Activated CD8-positive, alpha-beta T cell treated with anti-CD3 and anti-CD28 coated beads for 36 hours (primary cell): ENCODE measurements around the gene LRRC61. TPM values are rescaled to one million over a fixed set of nuclear protein-coding genes. Genes with fewer than 3 reads are reported as not detected.

ENCODE experiments used
- ATAC-seq: fragments of 200-7000 bp; cut with Tn5 transposase; one replicate; pipeline ENCODE4 v1.10.0; 2021; ENCODE audit warnings: mild to moderate bottlenecking, moderate library complexity
- CTCF ChIA-PET: fragments of 350-600 bp; sonication (Branson Sonifier 250); formaldehyde crosslinking; loops from one replicate; lab custom pipeline; 2021; ENCODE audit warnings: antibody characterized with exemption; lab: Charles Lee
- POLR2A ChIA-PET: fragments of 350-600 bp; sonication (Branson Sonifier 250); formaldehyde crosslinking; loops from one replicate; lab custom pipeline; 2021; ENCODE audit warnings: antibody characterized with exemption; lab: Charles Lee
- DNase-seq: peaks from one replicate; pipeline ENCODE4 v3.0.0-alpha.2; 2020
- H3K27ac Mint-ChIP-seq: one replicate; pipeline ENCODE4 v1.8.0; 2021; ENCODE audit warnings: mild to moderate bottlenecking, mixed read lengths
- H3K27me3 Mint-ChIP-seq: one replicate; pipeline ENCODE4 v1.8.0; 2021; ENCODE audit warnings: mixed read lengths
- H3K36me3 Mint-ChIP-seq: one replicate; pipeline ENCODE4 v1.8.0; 2021; ENCODE audit warnings: low read depth, mixed read lengths
- H3K4me1 Mint-ChIP-seq: one replicate; pipeline ENCODE4 v1.8.0; 2021; ENCODE audit warnings: low read depth, mixed read lengths
- H3K4me3 Mint-ChIP-seq: one replicate; pipeline ENCODE4 v1.8.0; 2021; ENCODE audit warnings: mild to moderate bottlenecking, moderate library complexity, mixed read lengths
- H3K9me3 Mint-ChIP-seq: one replicate; pipeline ENCODE4 v1.8.0; 2021; ENCODE audit warnings: mixed read lengths
- intact Hi-C: fragments of 100-400 bp; cut with micrococcal nuclease; formaldehyde crosslinking; loops from one replicate; pipeline ENCODE4 v1.10.0; 2022
- total RNA-seq, 2 experiments: library from RNA; stranded (reverse); gene quantifications; one replicate each; pipeline ENCODE4 v1.2.3, GENCODE V29; 2021
- TF ChIP-seq, protein P1 (sequence below): fragments of 200-600 bp; IDR thresholded peaks from one replicate; pipeline ENCODE4 v1.8.0; 2022; ENCODE audit warnings: antibody characterized with exemption, mild to moderate bottlenecking

The LRRC61 gene
- total RNA-seq, 2 experiments from 2014 or later, result 21.8 to 21.9 TPM

DNA sequence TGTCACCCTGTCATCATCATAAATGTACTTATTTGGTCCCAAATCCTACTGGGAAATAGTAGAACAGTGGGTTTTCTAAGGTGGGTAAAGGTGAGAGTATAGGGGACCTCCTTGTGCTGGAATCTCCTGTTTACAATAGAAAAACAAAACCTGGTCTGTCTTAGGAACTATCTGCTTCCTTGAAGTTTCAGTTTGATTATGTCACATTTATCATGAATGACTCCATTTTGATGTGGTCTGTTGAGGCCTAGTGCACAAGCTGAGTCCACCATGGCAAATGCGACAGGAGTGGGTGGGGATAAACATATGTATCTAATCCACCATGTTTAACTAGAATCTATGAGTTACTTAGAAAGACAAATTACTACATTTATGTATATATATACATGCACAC lies 32.5 kb downstream of the LRRC61 start:
- no peak overlapping the region for H3K4me3 Mint-ChIP-seq
- H3K27me3 Mint-ChIP-seq, result no peaks in the 10 kb centered on the region
- no peak overlapping the region for H3K27ac Mint-ChIP-seq
- CTCF ChIA-PET, result interaction anchor here (0.7 to 3.0 kb wide), 12 partner anchors 10 to 582 kb away, joined by 3 to 15 read pairs (median 4); a partner anchor contains a TSS
- POLR2A ChIA-PET, result interaction anchor here (0.9 kb wide), 1 partner anchor 49 kb away, joined by 3 read pairs; no protein-coding TSS in a partner anchor
- peaks cover 38% of the 10 kb centered on the region for H3K4me1 Mint-ChIP-seq
- DNase-seq (no peak), ATAC-seq (no peak)
- H3K9me3 Mint-ChIP-seq, result no peaks in the 10 kb centered on the region
- intact Hi-C loops, result loop anchor here (1.0 to 10.0 kb wide), 3 partner anchors 52 to 399 kb away; a partner anchor contains a TSS
- peaks cover 3% of the 10 kb centered on the region for H3K36me3 Mint-ChIP-seq
- TF ChIP-seq, protein P1, sequence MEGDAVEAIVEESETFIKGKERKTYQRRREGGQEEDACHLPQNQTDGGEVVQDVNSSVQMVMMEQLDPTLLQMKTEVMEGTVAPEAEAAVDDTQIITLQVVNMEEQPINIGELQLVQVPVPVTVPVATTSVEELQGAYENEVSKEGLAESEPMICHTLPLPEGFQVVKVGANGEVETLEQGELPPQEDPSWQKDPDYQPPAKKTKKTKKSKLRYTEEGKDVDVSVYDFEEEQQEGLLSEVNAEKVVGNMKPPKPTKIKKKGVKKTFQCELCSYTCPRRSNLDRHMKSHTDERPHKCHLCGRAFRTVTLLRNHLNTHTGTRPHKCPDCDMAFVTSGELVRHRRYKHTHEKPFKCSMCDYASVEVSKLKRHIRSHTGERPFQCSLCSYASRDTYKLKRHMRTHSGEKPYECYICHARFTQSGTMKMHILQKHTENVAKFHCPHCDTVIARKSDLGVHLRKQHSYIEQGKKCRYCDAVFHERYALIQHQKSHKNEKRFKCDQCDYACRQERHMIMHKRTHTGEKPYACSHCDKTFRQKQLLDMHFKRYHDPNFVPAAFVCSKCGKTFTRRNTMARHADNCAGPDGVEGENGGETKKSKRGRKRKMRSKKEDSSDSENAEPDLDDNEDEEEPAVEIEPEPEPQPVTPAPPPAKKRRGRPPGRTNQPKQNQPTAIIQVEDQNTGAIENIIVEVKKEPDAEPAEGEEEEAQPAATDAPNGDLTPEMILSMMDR, result no peak

DNA sequence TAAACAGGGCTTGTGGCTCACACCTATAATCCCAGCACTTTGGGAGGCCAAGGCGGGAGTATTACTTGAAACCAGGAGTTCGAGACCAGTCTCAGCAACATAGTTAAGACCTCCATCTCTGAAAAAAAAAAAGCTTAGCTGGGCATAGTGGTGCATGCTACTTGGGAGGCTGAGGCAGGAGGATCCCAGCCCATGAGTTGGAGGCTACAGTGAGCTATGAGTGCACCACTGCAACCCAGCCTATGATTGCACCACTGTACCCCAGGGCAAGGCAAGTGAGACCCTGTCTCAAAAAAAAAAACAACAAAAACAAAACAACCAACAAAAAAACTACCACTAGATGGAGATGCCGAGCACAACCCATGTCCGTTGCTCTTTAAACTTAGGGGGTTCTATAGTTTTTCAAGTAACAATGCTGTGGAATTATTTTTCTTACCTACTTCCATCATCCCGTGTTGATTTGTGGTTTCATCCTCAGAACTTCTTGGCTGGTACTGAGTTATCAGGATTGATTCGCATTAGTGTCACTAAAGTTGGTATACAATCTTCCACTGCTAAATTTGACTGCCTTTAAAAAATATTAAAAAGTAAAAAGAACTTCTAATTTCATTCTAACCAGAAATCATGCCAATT lies 33.2 kb downstream of the LRRC61 start:
- Mint-ChIP-seq H3K27me3 (no peaks in the 10 kb centered on the region), H3K4me1 (peaks cover 38% of the 10 kb centered on the region), H3K27ac (no peak overlapping the region), H3K4me3 (peak overlapping the region; percentile 2), H3K36me3 (peaks cover 3% of the 10 kb centered on the region), H3K9me3 (no peaks in the 10 kb centered on the region)
- ATAC-seq (peak; percentile 17), DNase-seq (peak; percentile 38)
- TF ChIP-seq, protein P1, result peak; percentile 89
- intact Hi-C loops, result loop anchor here (1.0 to 10.0 kb wide), 3 partner anchors 51 to 398 kb away; a partner anchor contains a TSS
- ChIA-PET POLR2A (interaction anchor here (1.1 kb wide), 1 partner anchor 12 kb away, joined by 4 read pairs; the partner anchor contains the start of gene REPIN1), CTCF (interaction anchor here (0.7 to 3.0 kb wide), 13 partner anchors 10 to 581 kb away, joined by 3 to 15 read pairs (median 6); a partner anchor contains a TSS)

DNA sequence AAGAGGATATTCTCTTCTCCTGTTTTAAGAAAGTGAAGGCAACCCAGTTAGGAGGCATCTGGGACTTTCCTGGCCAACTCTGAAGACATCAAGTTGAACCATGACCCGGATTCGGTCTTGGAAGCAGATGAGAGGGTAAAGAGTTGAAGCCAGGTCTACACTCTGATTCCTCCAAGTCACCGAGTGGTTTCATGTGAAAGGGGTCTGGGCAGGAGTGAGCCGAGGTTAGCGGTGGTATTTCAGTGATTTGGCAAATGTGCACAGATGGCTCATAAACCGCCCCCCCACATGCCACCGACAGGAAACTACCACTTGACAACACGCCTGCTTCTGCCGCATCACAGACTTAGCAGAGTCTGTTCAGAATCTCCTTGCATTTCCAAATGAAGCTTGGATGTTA lies 34.1 kb downstream of the LRRC61 start:
- DNase-seq (peak; percentile 93), ATAC-seq (peak; percentile 79)
- POLR2A ChIA-PET, result interaction anchor here (0.6 to 2.1 kb wide), 7 partner anchors 11 to 123 kb away, joined by 3 to 10 read pairs (median 4); partner anchors contain the start of genes ACTR3C, GIMAP8, LRRC61 and REPIN1
- Mint-ChIP-seq H3K27ac (peak overlapping the region; percentile 92), H3K36me3 (peaks cover 3% of the 10 kb centered on the region), H3K4me1 (peaks cover 42% of the 10 kb centered on the region), H3K4me3 (peak overlapping the region; percentile 64), H3K27me3 (no peaks in the 10 kb centered on the region), H3K9me3 (no peaks in the 10 kb centered on the region)
- intact Hi-C loops, result loop anchor here (5.0 to 10.0 kb wide), 2 partner anchors 50 to 398 kb away; a partner anchor contains a TSS
- CTCF ChIA-PET, result interaction anchor here (1.0 to 3.0 kb wide), 13 partner anchors 8 to 64 kb away, joined by 3 to 15 read pairs (median 5); partner anchors contain the start of gene REPIN1
- TF ChIP-seq, protein P1, result no peak

DNA sequence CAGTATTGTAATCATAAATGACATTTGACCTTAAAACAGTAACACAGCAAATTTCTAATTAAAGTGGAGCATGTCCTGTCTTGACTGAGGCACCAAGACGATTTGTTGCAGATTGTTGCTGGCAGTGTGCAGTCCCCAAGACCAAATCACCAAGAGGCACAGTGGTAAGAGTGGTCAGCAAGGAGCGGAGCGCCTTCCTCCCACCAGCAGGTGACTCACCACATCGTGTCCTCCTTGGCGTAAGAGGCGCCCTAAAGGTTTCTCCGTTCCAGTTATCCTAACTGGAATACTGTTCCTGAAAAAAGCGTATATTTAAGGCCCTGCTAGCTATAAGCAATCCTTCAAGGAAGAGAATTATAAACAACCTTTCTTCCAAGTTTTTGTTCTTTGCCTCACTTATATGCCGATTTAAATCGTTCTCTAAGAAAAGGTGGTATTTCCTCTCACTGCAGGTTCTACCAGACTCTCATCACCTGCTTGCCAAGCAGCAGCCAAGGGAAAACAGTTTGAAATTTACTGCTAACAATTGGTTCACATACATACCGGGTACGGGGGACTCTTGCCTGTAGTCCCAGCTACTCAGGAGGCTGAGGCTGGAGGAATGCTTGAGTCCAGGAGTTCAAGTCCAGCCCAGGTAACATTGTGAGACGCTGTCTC lies 34.7 kb downstream of the LRRC61 start:
- Mint-ChIP-seq H3K27ac (peak overlapping the region; percentile 92), H3K4me1 (peaks cover 42% of the 10 kb centered on the region), H3K36me3 (peaks cover 3% of the 10 kb centered on the region), H3K4me3 (peak overlapping the region; percentile 64), H3K9me3 (no peaks in the 10 kb centered on the region), H3K27me3 (no peaks in the 10 kb centered on the region)
- peak; percentile 43 for ATAC-seq
- intact Hi-C loops, result loop anchor here (5.0 to 10.0 kb wide), 2 partner anchors 49 to 397 kb away; a partner anchor contains a TSS
- ChIA-PET CTCF (interaction anchor here (1.0 to 3.0 kb wide), 10 partner anchors 9 to 64 kb away, joined by 3 to 15 read pairs (median 6); partner anchors contain the start of gene REPIN1), POLR2A (interaction anchor here (0.6 to 2.1 kb wide), 11 partner anchors 10 to 211 kb away, joined by 3 to 10 read pairs (median 3); partner anchors contain the start of genes ACTR3C, GIMAP8, LRRC61 and REPIN1)
- peak; percentile 32 for DNase-seq
- TF ChIP-seq, protein P1, result no peak
